GM19240 (cell line): Measurements from ENCODE around the gene SECTM1.
"Not testable (repeated sequence)": the region's sequence is repeated elsewhere in the genome, so short reads cannot be mapped to it uniquely, and the experiment has no call there.

Source experiments
- DNase-seq: peaks from one replicate; pipeline ENCODE4 v3.0.0; 2011; ENCODE audit warnings: low spot score; ENCODE audit not compliant: insufficient read length

Gene SECTM1

GRCh38 chr17:82347994-82348393, 14.4 kb upstream of the SECTM1 start:
- DNase-seq, result not testable (repeated sequence)

DNA sequence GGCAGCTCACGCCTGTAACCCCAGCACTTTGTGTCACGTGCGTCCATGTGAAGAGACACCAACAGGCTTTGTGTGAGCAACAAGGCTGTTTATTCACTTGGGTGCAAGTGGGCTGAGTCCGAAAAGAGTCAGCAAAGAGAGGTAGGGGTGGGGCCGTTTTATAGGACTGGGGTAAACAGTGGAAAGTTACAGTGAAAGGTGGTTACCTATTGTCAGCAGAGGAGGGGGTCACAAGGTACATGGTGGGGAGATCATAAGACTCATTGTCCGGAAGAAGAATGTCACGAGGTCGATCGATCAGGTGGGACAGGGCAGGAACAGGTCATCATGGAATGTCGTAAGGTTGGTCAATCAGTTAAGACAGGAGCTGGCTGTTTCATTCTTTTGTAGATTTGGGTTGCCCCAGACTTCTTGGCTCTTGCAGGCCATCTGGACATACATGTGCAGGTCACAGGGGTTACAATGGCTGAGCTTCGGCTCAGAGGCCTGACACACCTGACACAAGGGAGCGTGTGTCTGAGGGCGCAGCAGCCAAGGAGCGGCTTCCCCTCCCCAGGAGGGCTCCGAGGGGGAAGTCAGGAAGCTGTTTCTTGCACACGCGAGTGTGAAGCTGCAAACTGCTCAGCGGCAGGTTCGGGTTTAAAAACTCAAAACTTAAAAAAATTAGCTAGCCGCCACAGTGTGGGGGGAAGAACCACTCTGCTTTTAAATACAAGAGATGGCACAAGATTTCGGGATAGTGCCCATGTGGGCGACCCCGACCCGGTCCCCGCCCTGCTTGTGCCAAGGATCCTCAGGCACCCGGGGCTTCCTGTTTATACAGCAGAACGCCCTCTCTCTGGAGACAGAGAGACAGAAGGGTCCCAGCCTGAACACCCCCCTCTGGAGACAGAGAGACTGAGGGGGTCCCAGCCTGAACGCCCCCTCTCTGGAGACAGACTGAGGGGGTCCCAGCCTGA, 13.1 kb upstream of the SECTM1 start:
- no peak for DNase-seq

GRCh38 chr17:82345151-82345976, 11.8 kb upstream of the SECTM1 start:
- no peak for DNase-seq

DNA sequence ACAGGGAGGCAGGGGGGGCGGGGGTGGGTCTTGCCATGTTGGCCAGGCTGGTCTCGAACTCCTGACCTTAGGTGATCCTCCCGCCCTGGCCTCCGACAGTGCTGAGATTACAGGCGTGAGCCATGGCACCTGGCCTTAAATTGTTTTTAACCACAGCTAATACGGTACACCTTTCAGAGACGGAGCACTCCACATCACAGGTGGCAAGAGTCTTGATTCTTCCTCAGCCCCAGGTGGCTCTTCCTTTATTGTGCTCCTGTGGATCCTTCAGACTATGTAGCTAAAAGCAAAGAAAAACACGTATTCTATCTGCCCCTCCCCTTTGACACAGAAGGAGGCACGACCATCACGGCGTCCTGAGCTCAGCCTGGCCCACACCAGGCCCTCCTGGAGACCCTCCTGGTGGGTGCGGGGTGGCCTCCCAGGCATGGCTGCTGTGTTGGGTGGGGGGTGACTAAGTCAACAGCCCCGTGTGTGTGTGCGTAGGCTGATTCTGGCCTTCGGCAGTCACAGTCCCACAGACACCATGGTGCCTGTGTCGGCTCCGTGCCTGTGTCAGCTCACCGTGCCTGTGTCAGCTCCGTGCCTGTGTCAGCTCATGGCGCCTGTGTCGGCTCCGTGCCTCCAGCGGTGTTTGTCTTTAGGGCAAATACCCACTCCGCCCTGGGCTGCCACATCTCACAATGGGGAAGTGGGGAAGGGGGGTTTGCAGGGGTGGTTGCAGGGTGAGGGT, 10.8 kb upstream of the SECTM1 start:
- no peak for DNase-seq

GRCh38 chr17:82343560-82343959, 10.0 kb upstream of the SECTM1 start:
- no peak for DNase-seq

DNA sequence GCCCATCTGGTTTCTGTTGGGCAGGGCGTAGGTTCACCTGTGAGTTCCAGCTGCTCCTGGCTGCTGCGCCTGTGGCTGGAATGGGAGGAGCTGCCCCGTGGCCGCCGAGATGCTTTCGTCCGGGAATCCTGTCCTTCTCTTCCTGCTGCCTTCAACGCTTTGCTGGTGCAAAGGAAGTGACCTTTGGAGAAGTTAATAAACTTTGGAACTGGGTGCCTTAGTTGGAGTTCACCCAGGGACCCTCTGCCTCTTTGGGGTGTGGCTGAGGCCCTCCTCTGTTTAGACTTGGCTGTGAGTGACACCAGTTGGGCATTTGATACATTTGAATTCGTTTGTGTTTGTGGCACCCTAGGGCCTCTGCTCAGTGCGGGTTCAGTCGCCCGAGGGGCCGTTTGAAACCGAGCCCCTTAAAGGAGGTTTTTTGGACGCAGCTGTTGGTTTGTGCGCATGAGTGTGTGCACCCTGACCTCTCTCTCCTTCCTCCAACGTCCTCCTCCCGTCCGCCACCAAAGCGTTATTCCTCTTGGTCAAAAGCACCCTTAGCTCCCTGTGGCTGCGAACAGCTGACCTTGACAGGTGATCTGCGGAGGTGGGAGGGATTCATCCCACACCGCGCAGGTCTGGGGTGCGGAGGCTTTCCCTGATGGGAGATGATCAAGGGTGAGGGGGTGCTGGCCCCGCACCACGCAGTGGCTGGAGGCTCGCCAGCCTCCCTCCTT, 9.0 kb upstream of the SECTM1 start:
- no peak for DNase-seq

DNA sequence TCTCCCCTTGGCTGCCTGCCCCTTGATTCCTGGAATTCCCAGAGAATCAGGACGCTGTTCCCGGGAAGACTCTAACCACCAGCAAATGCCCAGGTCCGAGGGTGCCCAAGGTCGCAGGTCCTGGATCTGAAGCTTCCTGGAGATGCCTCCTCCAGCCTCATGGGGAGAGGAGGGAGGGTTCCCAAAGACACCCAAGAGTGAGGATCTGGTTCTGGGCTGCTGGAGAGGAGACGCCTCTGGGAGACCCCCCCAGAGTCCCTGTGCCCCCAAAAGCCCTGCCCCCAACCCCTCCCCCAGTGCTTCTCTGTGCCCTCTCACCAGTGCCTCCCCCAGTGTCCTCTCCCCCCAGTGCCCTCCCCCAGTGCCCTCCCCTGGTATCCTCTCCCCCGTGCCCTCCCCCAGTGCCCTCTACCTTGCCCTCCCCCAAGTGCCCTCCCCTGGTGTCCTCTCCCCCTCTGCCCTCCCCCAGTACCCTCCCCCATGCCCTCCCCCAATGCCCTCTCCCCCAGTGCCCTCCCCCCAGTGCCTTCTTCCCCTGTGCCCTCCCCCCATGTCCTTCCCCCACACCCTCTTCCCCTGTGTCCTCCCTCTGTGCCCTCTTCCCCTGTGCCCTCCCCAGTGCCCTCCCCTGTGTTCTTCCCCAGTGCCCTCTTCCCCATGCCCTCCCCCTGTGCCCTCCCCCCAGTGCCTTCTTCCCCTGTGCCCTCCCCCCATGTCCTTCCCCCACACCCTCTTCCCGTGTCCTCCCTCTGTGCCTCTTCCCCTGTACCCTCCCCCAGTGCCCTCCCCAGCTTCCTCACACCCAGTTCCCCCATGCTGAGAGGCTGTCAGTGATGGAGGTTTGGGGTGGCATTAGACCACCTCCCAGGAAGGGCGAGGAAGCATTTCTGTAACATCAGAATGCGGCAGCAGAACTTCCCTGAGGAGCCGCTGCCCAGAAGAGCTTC, 6.3 kb upstream of the SECTM1 start:
- no peak for DNase-seq

DNA sequence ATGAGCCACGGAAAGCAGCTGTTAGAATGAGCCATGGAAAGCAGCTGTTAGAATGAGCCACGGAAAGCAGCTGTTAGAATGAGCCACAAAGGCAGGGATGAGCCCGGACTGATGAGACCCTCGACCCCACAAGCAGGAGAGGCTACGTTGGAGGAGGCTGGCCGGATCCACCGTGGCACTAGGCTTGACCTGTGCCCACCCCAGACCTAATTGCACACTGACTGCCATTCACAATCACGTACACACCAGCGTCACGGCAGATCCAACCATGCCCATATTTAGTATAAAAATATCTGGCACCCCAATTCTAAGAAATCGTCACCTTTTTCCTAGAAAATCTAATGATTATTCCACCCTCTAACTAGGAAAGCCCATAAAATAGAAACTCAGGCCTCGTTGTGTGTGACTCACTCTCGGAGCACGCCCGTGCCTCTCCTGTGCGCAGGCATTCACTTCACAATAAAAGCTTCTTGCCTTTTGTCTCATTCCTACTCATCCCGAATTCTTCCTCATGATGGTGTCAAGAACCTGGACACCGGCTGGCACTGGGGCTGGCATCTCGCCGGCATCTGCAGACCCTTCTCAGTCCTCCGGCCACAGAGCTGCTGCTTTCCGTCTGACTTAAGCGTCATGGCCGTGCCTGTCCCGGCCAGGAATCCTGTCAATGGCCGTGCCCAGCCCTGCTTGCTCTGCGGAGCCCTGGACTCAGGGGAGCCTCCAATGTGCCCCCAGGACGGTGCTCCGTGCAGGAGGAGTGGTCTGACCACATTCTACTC, 5.5 kb upstream of the SECTM1 start:
- no peak for DNase-seq

- DNase-seq, result no peak
Observed at GRCh38 chr17:82334622-82335394, 1.2 kb upstream of the SECTM1 start.

GRCh38 chr17:82334204-82334621, 647 bp upstream of the SECTM1 start:
- no peak for DNase-seq

GRCh38 chr17:82332669-82333278, 792 bp downstream of the SECTM1 start:
- no peak for DNase-seq

DNA sequence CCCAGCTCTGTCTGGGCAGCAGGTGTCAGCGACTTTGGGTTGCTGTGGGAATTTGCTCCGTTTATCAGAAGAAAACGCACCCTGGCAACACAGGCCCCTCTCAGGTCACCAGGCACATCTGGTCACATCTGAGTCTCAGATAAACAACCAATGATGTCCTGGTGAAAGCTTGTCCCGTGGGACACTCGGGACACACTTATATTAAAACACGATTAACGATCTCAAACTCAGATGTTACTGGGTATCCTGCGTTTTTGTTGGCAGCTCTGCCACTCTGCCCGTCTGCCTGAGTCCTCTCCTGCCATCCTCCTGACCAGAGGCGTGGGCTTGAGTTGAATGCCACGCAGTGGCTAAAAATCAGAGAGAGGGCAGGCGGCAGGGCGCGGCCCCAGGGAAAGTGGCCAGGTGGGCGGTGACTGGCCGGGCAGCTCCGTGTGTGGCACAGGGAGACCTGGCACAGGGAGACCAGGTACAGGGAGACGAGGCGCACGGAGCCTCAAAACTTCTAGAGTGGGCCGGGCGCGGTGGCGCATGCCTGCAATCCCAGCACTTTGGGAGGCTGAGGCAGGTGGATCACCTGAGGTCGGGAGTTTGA, 2.1 kb downstream of the SECTM1 start:
- no peak for DNase-seq

- DNase-seq, result no peak
Observed at GRCh38 chr17:82330322-82331239, 3.0 kb downstream of the SECTM1 start.

GRCh38 chr17:82329683-82330321, 3.8 kb downstream of the SECTM1 start:
- DNase-seq, result no peak

- DNase-seq, result no peak
Observed at GRCh38 chr17:82328994-82329507, 4.5 kb downstream of the SECTM1 start.
